Muscle layer of duodenum (tissue), 2 donors: ENCODE data around the gene PCDHGC3.
A peak's percentile ranks its signal among the peaks of the same experiment; 100 is the strongest.

Source experiments
- H3K27ac ChIP-seq: one replicate; pipeline ENCODE4 v1.7.0; 2013; ENCODE audit warnings: mild to moderate bottlenecking, low read length
- H3K27me3 ChIP-seq: one replicate; pipeline ENCODE4 v1.7.0; 2013; ENCODE audit warnings: low read depth, mild to moderate bottlenecking, control low read depth, low read length
- H3K36me3 ChIP-seq, 2 donors: one replicate each; pipeline ENCODE4 v1.7.0; 2013; ENCODE audit warnings: low read length in 2 of 2, control low read depth in 1 of 2, mild to moderate bottlenecking in 1 of 2; ENCODE audit not compliant: insufficient read depth in 2 of 2, control insufficient read depth in 1 of 2
- H3K4me1 ChIP-seq, 2 donors: one replicate each; pipeline ENCODE4 v1.7.0; 2013; ENCODE audit warnings: low read length in 2 of 2, mild to moderate bottlenecking in 2 of 2, control low read depth in 1 of 2, moderate library complexity in 1 of 2; ENCODE audit not compliant: insufficient read depth in 2 of 2, control insufficient read depth in 1 of 2
- H3K4me3 ChIP-seq, 2 donors: one replicate each; pipeline ENCODE4 v1.7.0; 2013; ENCODE audit warnings: low read length in 2 of 2, low read depth in 1 of 2, mild to moderate bottlenecking in 1 of 2
- H3K9me3 ChIP-seq, 2 donors: one replicate each; pipeline ENCODE4 v1.7.0; 2013; ENCODE audit warnings: low read length in 2 of 2, control low read depth in 1 of 2, mild to moderate bottlenecking in 1 of 2; ENCODE audit not compliant: control insufficient read depth in 1 of 2
- donor health status: healthy.

The PCDHGC3 gene

GRCh38 chr5:141515946-141516671 is 40.3 kb downstream of the PCDHGC3 start:
- Histone ChIP-seq H3K9me3 (no peaks in the 10 kb centered on the region), H3K36me3 (peaks cover 15 to 21% of the 10 kb centered on the region in 2 donors), H3K27ac (no peak overlapping the region), H3K4me3 (no peak overlapping the region), H3K27me3 (no peaks in the 10 kb centered on the region), H3K4me1 (peaks cover 15 to 34% of the 10 kb centered on the region in 2 donors)

GRCh38 chr5:141516672-141517025 is 40.9 kb downstream of the PCDHGC3 start:
- Histone ChIP-seq H3K27ac (no peak overlapping the region), H3K27me3 (no peaks in the 10 kb centered on the region), H3K36me3 (peaks cover 9 to 16% of the 10 kb centered on the region in 2 donors), H3K9me3 (no peaks in the 10 kb centered on the region), H3K4me3 (no peak overlapping the region), H3K4me1 (peaks cover 17 to 39% of the 10 kb centered on the region in 2 donors)

- Histone ChIP-seq H3K27me3 (no peaks in the 10 kb centered on the region), H3K36me3 (peaks cover 11 to 12% of the 10 kb centered on the region in 2 donors), H3K4me3 (no peak overlapping the region), H3K27ac (no peak overlapping the region), H3K9me3 (no peaks in the 10 kb centered on the region), H3K4me1 (peaks cover 22 to 44% of the 10 kb centered on the region in 2 donors)
Observed at GRCh38 chr5:141517312-141517711, 41.5 kb downstream of the PCDHGC3 start.

GRCh38 chr5:141517880-141518617 is 42.3 kb downstream of the PCDHGC3 start:
- H3K4me1 ChIP-seq: peaks cover 22 to 45% of the 10 kb centered on the region in 2 donors
- H3K4me3 ChIP-seq: no peak overlapping the region
- no peak overlapping the region for H3K27ac ChIP-seq
- no peaks in the 10 kb centered on the region for H3K9me3 ChIP-seq
- H3K36me3 ChIP-seq: peaks cover 11 to 15% of the 10 kb centered on the region in 2 donors
- H3K27me3 ChIP-seq: no peaks in the 10 kb centered on the region

- H3K4me3 ChIP-seq: no peak overlapping the region
- H3K4me1 ChIP-seq: peaks cover 22 to 45% of the 10 kb centered on the region in 2 donors
- H3K27ac ChIP-seq: no peak overlapping the region
- no peaks in the 10 kb centered on the region for H3K27me3 ChIP-seq
- H3K9me3 ChIP-seq: no peaks in the 10 kb centered on the region
- H3K36me3 ChIP-seq: peaks cover 11 to 20% of the 10 kb centered on the region in 2 donors
Observed at GRCh38 chr5:141518618-141519015, 42.9 kb downstream of the PCDHGC3 start.

- peak overlapping the region; percentile 27 for H3K27ac ChIP-seq
- no peaks in the 10 kb centered on the region for H3K27me3 ChIP-seq
- H3K36me3 ChIP-seq: peaks cover 11 to 20% of the 10 kb centered on the region in 2 donors
- H3K9me3 ChIP-seq: no peaks in the 10 kb centered on the region
- H3K4me3 ChIP-seq: no peak overlapping the region
- H3K4me1 ChIP-seq: peaks cover 17 to 41% of the 10 kb centered on the region in 2 donors
Observed at GRCh38 chr5:141519605-141520565, 44.1 kb downstream of the PCDHGC3 start.

GRCh38 chr5:141521244-141521781 is 45.5 kb downstream of the PCDHGC3 start:
- H3K36me3 ChIP-seq: peaks cover 9 to 18% of the 10 kb centered on the region in 2 donors
- peaks cover 22 to 33% of the 10 kb centered on the region in 2 donors for H3K4me1 ChIP-seq
- peak overlapping the region; percentile 73 for H3K27ac ChIP-seq
- no peak overlapping the region for H3K4me3 ChIP-seq
- no peaks in the 10 kb centered on the region for H3K27me3 ChIP-seq
- no peaks in the 10 kb centered on the region for H3K9me3 ChIP-seq

GRCh38 chr5:141522301-141522700 is 46.5 kb downstream of the PCDHGC3 start:
- Histone ChIP-seq H3K4me1 (peaks cover 22 to 33% of the 10 kb centered on the region in 2 donors), H3K27ac (peak overlapping the region; percentile 73), H3K9me3 (no peaks in the 10 kb centered on the region), H3K4me3 (no peak overlapping the region), H3K27me3 (no peaks in the 10 kb centered on the region), H3K36me3 (peaks cover 4 to 13% of the 10 kb centered on the region in 2 donors)

GRCh38 chr5:141523991-141524390 is 48.2 kb downstream of the PCDHGC3 start:
- Histone ChIP-seq H3K27me3 (no peaks in the 10 kb centered on the region), H3K27ac (no peak overlapping the region), H3K4me3 (no peak overlapping the region), H3K9me3 (no peaks in the 10 kb centered on the region), H3K4me1 (peaks cover 22 to 33% of the 10 kb centered on the region in 2 donors), H3K36me3 (peaks cover 12 to 19% of the 10 kb centered on the region in 2 donors)

GRCh38 chr5:141524604-141525597 is 49.1 kb downstream of the PCDHGC3 start:
- Histone ChIP-seq H3K4me1 (peaks cover 17 to 28% of the 10 kb centered on the region in 2 donors), H3K36me3 (peaks cover 18 to 19% of the 10 kb centered on the region in 2 donors), H3K4me3 (peak overlapping the region in 1 of 2 donors; percentile 23), H3K27me3 (no peaks in the 10 kb centered on the region), H3K9me3 (no peaks in the 10 kb centered on the region), H3K27ac (peak overlapping the region; percentile 56)
